ENCODE measurements around the gene PRKCH. TPM values are rescaled to one million over a fixed set of nuclear protein-coding genes. Genes with fewer than 3 reads are reported as not detected.

Gene PRKCH
- total RNA-seq, 1 donor from 2014 or later, result 18.4 TPM

- DNase-seq, result no peak
- H3K27ac ChIP-seq (replicated peaks), result no peak overlapping the region
- no peaks in the 10 kb centered on the region for H3K9me3 ChIP-seq (replicated peaks)
- H3K27me3 ChIP-seq (ENCODE audit: low read depth), result no peaks in the 10 kb centered on the region
- peaks cover 9% of the 10 kb centered on the region for H3K36me3 ChIP-seq
- intact Hi-C loops (cut with micrococcal nuclease), result no loop called here
- peaks cover 41% of the 10 kb centered on the region for H3K4me1 ChIP-seq
- TF ChIP-seq, protein P1, sequence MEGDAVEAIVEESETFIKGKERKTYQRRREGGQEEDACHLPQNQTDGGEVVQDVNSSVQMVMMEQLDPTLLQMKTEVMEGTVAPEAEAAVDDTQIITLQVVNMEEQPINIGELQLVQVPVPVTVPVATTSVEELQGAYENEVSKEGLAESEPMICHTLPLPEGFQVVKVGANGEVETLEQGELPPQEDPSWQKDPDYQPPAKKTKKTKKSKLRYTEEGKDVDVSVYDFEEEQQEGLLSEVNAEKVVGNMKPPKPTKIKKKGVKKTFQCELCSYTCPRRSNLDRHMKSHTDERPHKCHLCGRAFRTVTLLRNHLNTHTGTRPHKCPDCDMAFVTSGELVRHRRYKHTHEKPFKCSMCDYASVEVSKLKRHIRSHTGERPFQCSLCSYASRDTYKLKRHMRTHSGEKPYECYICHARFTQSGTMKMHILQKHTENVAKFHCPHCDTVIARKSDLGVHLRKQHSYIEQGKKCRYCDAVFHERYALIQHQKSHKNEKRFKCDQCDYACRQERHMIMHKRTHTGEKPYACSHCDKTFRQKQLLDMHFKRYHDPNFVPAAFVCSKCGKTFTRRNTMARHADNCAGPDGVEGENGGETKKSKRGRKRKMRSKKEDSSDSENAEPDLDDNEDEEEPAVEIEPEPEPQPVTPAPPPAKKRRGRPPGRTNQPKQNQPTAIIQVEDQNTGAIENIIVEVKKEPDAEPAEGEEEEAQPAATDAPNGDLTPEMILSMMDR (IDR thresholded peaks at IDR 0.05; ENCODE audit: borderline replicate concordance), result no peak
- no peak overlapping the region for H3K4me3 ChIP-seq
Observed at GRCh38 chr14:61483476-61483875, 162.1 kb downstream of the PRKCH start.

GRCh38 chr14:61484031-61484430 lies 162.7 kb downstream of the PRKCH start:
- H3K4me3 ChIP-seq, result no peak overlapping the region
- no peak overlapping the region for H3K27ac ChIP-seq (replicated peaks)
- no peak for DNase-seq
- H3K9me3 ChIP-seq (replicated peaks), result no peaks in the 10 kb centered on the region
- no peaks in the 10 kb centered on the region for H3K27me3 ChIP-seq (ENCODE audit: low read depth)
- H3K36me3 ChIP-seq, result peaks cover 9% of the 10 kb centered on the region
- intact Hi-C loops (cut with micrococcal nuclease), result no loop called here
- H3K4me1 ChIP-seq, result peaks cover 41% of the 10 kb centered on the region
- TF ChIP-seq, protein P1 (IDR thresholded peaks at IDR 0.05; ENCODE audit: borderline replicate concordance), result no peak

DNA sequence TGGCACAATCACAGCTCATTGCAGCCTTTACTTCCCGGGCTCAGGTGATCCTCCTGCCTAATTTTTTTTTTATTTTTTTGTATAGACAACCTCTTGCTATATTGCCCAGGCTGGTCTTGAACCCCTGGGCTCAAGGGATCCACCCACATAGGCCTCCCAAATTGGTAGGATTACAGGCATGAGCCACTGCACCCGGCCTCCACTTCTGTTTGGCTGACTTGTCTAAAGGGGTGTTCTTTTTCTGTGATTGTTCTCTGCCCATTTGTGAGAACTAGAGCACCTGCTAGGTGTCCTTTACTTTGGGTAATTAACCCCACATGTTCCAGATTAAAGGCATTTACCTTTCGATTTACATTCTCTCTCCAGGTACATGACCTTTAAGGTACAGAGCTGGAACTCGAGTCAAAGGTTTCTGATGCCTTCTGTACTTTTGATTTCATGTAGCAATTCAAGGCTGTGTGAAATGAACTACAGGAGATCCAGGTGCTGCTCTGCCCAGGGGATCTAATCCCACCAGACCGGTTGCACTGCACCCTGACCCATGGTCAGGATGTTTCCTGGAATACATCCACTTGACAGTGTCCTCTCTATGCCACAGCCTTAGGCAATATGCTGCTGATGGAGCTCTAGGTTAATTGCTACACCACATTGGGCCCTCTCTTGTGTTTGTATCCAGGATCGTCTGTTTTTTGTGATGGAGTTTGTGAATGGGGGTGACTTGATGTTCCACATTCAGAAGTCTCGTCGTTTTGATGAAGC lies 163.6 kb downstream of the PRKCH start:
- intact Hi-C loops (cut with micrococcal nuclease), result no loop called here
- Histone ChIP-seq H3K27me3 (ENCODE audit: low read depth) (no peaks in the 10 kb centered on the region), H3K27ac (replicated peaks) (no peak overlapping the region), H3K4me1 (peaks cover 41% of the 10 kb centered on the region), H3K4me3 (no peak overlapping the region), H3K9me3 (replicated peaks) (no peaks in the 10 kb centered on the region), H3K36me3 (peaks cover 9% of the 10 kb centered on the region)
- DNase-seq, result no peak
- TF ChIP-seq, protein P1 (IDR thresholded peaks at IDR 0.05; ENCODE audit: borderline replicate concordance), result no peak

GRCh38 chr14:61485661-61486060 lies 164.3 kb downstream of the PRKCH start:
- Histone ChIP-seq H3K36me3 (peaks cover 9% of the 10 kb centered on the region), H3K4me1 (peaks cover 39% of the 10 kb centered on the region), H3K9me3 (replicated peaks) (no peaks in the 10 kb centered on the region), H3K27me3 (ENCODE audit: low read depth) (no peaks in the 10 kb centered on the region), H3K27ac (replicated peaks) (no peak overlapping the region), H3K4me3 (no peak overlapping the region)
- no peak for DNase-seq
- TF ChIP-seq, protein P1 (IDR thresholded peaks at IDR 0.05; ENCODE audit: borderline replicate concordance), result no peak
- intact Hi-C loops (cut with micrococcal nuclease), result no loop called here

GRCh38 chr14:61486930-61487495 lies 165.6 kb downstream of the PRKCH start:
- Histone ChIP-seq H3K9me3 (replicated peaks) (no peaks in the 10 kb centered on the region), H3K36me3 (peaks cover 9% of the 10 kb centered on the region), H3K4me3 (no peak overlapping the region), H3K4me1 (peaks cover 40% of the 10 kb centered on the region), H3K27me3 (ENCODE audit: low read depth) (no peaks in the 10 kb centered on the region), H3K27ac (replicated peaks) (no peak overlapping the region)
- TF ChIP-seq, protein P1 (IDR thresholded peaks at IDR 0.05; ENCODE audit: borderline replicate concordance), result no peak
- intact Hi-C loops (cut with micrococcal nuclease), result no loop called here
- no peak for DNase-seq

Data from left ventricle myocardium inferior (tissue), 1 donor.